Glutamatergic neuron (in vitro differentiated cells): ENCODE data around the gene MAP3K6. TPM values are rescaled to one million over a fixed set of nuclear protein-coding genes. Genes with fewer than 3 reads are reported as not detected.

Experiments
- DNase-seq: peaks from one replicate; pipeline ENCODE4 v3.0.0; 2022
- H3K27ac Mint-ChIP-seq: one replicate; pipeline ENCODE4 v1.8.0; 2020; ENCODE audit warnings: mild to moderate bottlenecking, mixed read lengths, inconsistent platforms; ENCODE audit not compliant: unreplicated experiment
- H3K27me3 Mint-ChIP-seq: one replicate; pipeline ENCODE4 v1.8.0; 2020; ENCODE audit warnings: mild to moderate bottlenecking, moderate library complexity, mixed read lengths, inconsistent platforms; ENCODE audit not compliant: unreplicated experiment
- H3K36me3 Mint-ChIP-seq: one replicate; pipeline ENCODE4 v1.8.0; 2020; ENCODE audit warnings: mild to moderate bottlenecking, mixed read lengths, inconsistent platforms; ENCODE audit not compliant: unreplicated experiment
- H3K4me1 Mint-ChIP-seq: one replicate; pipeline ENCODE4 v1.8.0; 2020; ENCODE audit warnings: mild to moderate bottlenecking, low read depth, mixed read lengths, inconsistent platforms; ENCODE audit not compliant: unreplicated experiment
- H3K4me3 Mint-ChIP-seq: one replicate; pipeline ENCODE4 v1.8.0; 2020; ENCODE audit warnings: mild to moderate bottlenecking, mixed read lengths, inconsistent platforms; ENCODE audit not compliant: unreplicated experiment
- H3K9me3 Mint-ChIP-seq: one replicate; pipeline ENCODE4 v1.8.0; 2020; ENCODE audit warnings: mild to moderate bottlenecking, moderate library complexity, mixed read lengths, inconsistent platforms; ENCODE audit not compliant: unreplicated experiment
- CTCF ChIP-seq: fragments of 200-600 bp; sonication (generic); IDR thresholded peaks from one replicate; pipeline ENCODE4 v1.5.0; 2021; ENCODE audit not compliant: partially characterized antibody, unreplicated experiment
- total RNA-seq: library from RNA; stranded (reverse); fragmentation: NEBNext Ultra II Directional; extraction: Animal tissue kit (Norgen Biotek cat#: 25700); gene quantifications from one replicate; pipeline ENCODE4 v1.2.1, GENCODE V29; 2021; ENCODE audit not compliant: unreplicated experiment

The MAP3K6 gene
- total RNA-seq, 1 donor from 2014 or later, result 10.0 TPM

- no peak for TF ChIP-seq CTCF
- Mint-ChIP-seq H3K4me3 (peak overlapping the region; percentile 42), H3K4me1 (peaks cover 12% of the 10 kb centered on the region), H3K9me3 (peaks cover 7% of the 10 kb centered on the region), H3K27me3 (peaks cover 11% of the 10 kb centered on the region), H3K36me3 (no peaks in the 10 kb centered on the region), H3K27ac (no peak overlapping the region)
- DNase-seq, result no peak
Observed at GRCh38 chr1:27361553-27361952, 5.2 kb downstream of the MAP3K6 start.

GRCh38 chr1:27361044-27361402 lies 5.7 kb downstream of the MAP3K6 start:
- DNase-seq, result no peak
- H3K9me3 Mint-ChIP-seq, result peaks cover 7% of the 10 kb centered on the region
- peaks cover 11% of the 10 kb centered on the region for H3K27me3 Mint-ChIP-seq
- TF ChIP-seq CTCF, result no peak
- H3K4me3 Mint-ChIP-seq, result peak overlapping the region; percentile 42
- H3K27ac Mint-ChIP-seq, result no peak overlapping the region
- peaks cover 12% of the 10 kb centered on the region for H3K4me1 Mint-ChIP-seq
- H3K36me3 Mint-ChIP-seq, result no peaks in the 10 kb centered on the region

- TF ChIP-seq CTCF, result no peak
- Mint-ChIP-seq H3K27me3 (peaks cover 11% of the 10 kb centered on the region), H3K9me3 (peaks cover 7% of the 10 kb centered on the region), H3K4me1 (peaks cover 12% of the 10 kb centered on the region), H3K36me3 (no peaks in the 10 kb centered on the region), H3K27ac (no peak overlapping the region), H3K4me3 (peak overlapping the region; percentile 74)
- peak; percentile 41 for DNase-seq
Observed at GRCh38 chr1:27360159-27361043, 6.4 kb downstream of the MAP3K6 start.

- Mint-ChIP-seq H3K9me3 (peaks cover 7% of the 10 kb centered on the region), H3K4me1 (peaks cover 7% of the 10 kb centered on the region), H3K4me3 (peak overlapping the region; percentile 74), H3K27ac (no peak overlapping the region), H3K27me3 (peaks cover 9% of the 10 kb centered on the region), H3K36me3 (no peaks in the 10 kb centered on the region)
- no peak for DNase-seq
- TF ChIP-seq CTCF, result no peak
Observed at GRCh38 chr1:27359822-27360158, 7.0 kb downstream of the MAP3K6 start.

GRCh38 chr1:27358928-27359313 lies 7.8 kb downstream of the MAP3K6 start:
- no peak for TF ChIP-seq CTCF
- Mint-ChIP-seq H3K9me3 (peaks cover 7% of the 10 kb centered on the region), H3K27ac (no peak overlapping the region), H3K4me3 (peak overlapping the region; percentile 43), H3K4me1 (peaks cover 4% of the 10 kb centered on the region), H3K27me3 (peaks cover 9% of the 10 kb centered on the region), H3K36me3 (no peaks in the 10 kb centered on the region)
- DNase-seq, result no peak
